PFSK-1 (cell line): ENCODE data around the gene GYPC.

Experiments used
- POLR2AphosphoS5 ChIP-seq: IDR thresholded peaks from 2 replicates; pipeline ENCODE4 v1.6.1; 2012; ENCODE audit warnings: low read depth, mild to moderate bottlenecking, control low read depth, low read length, moderate library complexity
- TAF1 ChIP-seq: IDR thresholded peaks from 2 replicates; pipeline ENCODE4 v1.6.1; 2012; ENCODE audit warnings: low read length, control low read depth, borderline replicate concordance; ENCODE audit not compliant: insufficient read depth
- TF ChIP-seq, protein P1 (sequence below), 2 experiments: IDR thresholded peaks; 2 replicates each; pipeline versions ENCODE4 v1.6.1 to v1.8.0; 2011 to 2012; ENCODE audit warnings: low read depth in 2 of 2, low read length in 2 of 2, control low read depth in 1 of 2, inconsistent platforms in 1 of 2, mild to moderate bottlenecking in 1 of 2, moderate library complexity in 1 of 2; ENCODE audit not compliant: insufficient read depth in 1 of 2

DNA sequence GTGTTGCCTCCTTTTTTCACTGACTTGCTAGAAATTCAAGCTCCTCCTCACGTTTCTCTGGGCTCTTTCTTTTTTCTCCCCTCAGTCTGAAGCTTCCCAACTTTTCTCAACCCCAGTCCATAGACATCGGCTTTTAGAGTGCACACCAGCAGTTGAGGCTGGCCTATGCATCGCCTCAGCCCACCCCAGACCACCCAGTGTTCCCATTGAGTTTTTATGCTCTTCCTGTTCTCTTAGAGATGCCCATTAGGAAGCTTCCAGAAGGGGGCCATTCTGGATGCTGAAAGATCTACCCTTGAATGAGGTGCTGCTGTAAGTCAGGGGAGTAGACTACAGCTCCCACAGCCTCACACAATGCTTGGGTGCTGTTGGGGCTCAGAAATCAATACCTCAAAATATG is 12.0 kb upstream of the GYPC start:
- TF ChIP-seq TAF1 (no peak), POLR2AphosphoS5 (no peak)
- TF ChIP-seq, protein P1, sequence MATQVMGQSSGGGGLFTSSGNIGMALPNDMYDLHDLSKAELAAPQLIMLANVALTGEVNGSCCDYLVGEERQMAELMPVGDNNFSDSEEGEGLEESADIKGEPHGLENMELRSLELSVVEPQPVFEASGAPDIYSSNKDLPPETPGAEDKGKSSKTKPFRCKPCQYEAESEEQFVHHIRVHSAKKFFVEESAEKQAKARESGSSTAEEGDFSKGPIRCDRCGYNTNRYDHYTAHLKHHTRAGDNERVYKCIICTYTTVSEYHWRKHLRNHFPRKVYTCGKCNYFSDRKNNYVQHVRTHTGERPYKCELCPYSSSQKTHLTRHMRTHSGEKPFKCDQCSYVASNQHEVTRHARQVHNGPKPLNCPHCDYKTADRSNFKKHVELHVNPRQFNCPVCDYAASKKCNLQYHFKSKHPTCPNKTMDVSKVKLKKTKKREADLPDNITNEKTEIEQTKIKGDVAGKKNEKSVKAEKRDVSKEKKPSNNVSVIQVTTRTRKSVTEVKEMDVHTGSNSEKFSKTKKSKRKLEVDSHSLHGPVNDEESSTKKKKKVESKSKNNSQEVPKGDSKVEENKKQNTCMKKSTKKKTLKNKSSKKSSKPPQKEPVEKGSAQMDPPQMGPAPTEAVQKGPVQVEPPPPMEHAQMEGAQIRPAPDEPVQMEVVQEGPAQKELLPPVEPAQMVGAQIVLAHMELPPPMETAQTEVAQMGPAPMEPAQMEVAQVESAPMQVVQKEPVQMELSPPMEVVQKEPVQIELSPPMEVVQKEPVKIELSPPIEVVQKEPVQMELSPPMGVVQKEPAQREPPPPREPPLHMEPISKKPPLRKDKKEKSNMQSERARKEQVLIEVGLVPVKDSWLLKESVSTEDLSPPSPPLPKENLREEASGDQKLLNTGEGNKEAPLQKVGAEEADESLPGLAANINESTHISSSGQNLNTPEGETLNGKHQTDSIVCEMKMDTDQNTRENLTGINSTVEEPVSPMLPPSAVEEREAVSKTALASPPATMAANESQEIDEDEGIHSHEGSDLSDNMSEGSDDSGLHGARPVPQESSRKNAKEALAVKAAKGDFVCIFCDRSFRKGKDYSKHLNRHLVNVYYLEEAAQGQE (IDR thresholded peaks at IDR 0.05; ENCODE audit: insufficient read depth in 1 of 2, low read depth in 2 of 2, low read length in 2 of 2): no peak
